HEK293 (cell line): ENCODE data around the gene CC2D2A.

Experiments used
- CTCF ChIA-PET: fragments of 350-600 bp; formaldehyde crosslinking; extraction: SDS; loops from one replicate; lab custom pipeline; 2021; ENCODE audit warnings: antibody characterized with exemption; lab: Yijun Ruan, JAX
- POLR2A ChIA-PET: fragments of 300-600 bp; formaldehyde crosslinking; extraction: SDS; loops from one replicate; lab custom pipeline; 2020; ENCODE audit warnings: antibody characterized with exemption, inconsistent platforms; lab: Yijun Ruan, JAX
- H3K27ac ChIP-seq: fragments of 200-500 bp; sonication (Bioruptor generic); 2 replicates; pipeline ENCODE4 v1.5.1; 2014; ENCODE audit warnings: low read depth, low read length, control low read depth, inconsistent platforms; ENCODE audit errors: extremely low read depth
- H3K36me3 ChIP-seq, 2 experiments: fragments of 200-500 bp in 1 of 2; sonication (Bioruptor generic) in 1 of 2; 1 replicate in 1 of 2; 2 replicates in 1 of 2; pipeline ENCODE4 v1.5.1; 2014 to 2017; ENCODE audit warnings: inconsistent platforms in 2 of 2, low read length in 2 of 2; ENCODE audit not compliant: control insufficient read depth in 2 of 2, insufficient read depth in 1 of 2
- H3K4me1 ChIP-seq: fragments of 200-500 bp; sonication (Bioruptor generic); 2 replicates; pipeline ENCODE4 v1.5.1; 2014; ENCODE audit warnings: mild to moderate bottlenecking, low read length, inconsistent platforms; ENCODE audit not compliant: control insufficient read depth, insufficient read depth
- H3K4me3 ChIP-seq: 2 replicates; pipeline ENCODE4 v1.5.1; 2011; ENCODE audit warnings: low read depth, mild to moderate bottlenecking, control low read depth, low read length, moderate library complexity
- H3K9me3 ChIP-seq: fragments of 200-500 bp; sonication (Bioruptor generic); 2 replicates; pipeline ENCODE4 v1.5.1; 2014; ENCODE audit warnings: low read depth, low read length, inconsistent platforms; ENCODE audit not compliant: control insufficient read depth, insufficient read depth
- ELK4 ChIP-seq: IDR thresholded peaks from 2 replicates; pipeline ENCODE4 v1.6.1; 2011; ENCODE audit warnings: mild to moderate bottlenecking, low read depth, low read length, borderline replicate concordance
- KLF1 ChIP-seq: fragments of 450-650 bp; formaldehyde crosslinking; IDR thresholded peaks from 2 replicates; pipeline ENCODE4 v1.5.1; 2016; ENCODE audit warnings: missing biosample characterization, missing genetic modification characterization
- MYNN ChIP-seq: fragments of 450-650 bp; formaldehyde crosslinking; IDR thresholded peaks from 2 replicates; pipeline ENCODE4 v1.5.1; 2016; ENCODE audit warnings: missing biosample characterization, missing genetic modification characterization, borderline replicate concordance
- RBAK ChIP-seq: fragments of 450-650 bp; formaldehyde crosslinking; IDR thresholded peaks from 2 replicates; pipeline ENCODE4 v1.5.1; 2016; ENCODE audit warnings: missing biosample characterization, missing genetic modification characterization
- YY1 ChIP-seq: fragments of 450-650 bp; formaldehyde crosslinking; IDR thresholded peaks from 2 replicates; pipeline ENCODE4 v1.5.1; 2018; ENCODE audit warnings: missing biosample characterization, missing genetic modification characterization
- YY2 ChIP-seq: fragments of 450-650 bp; formaldehyde crosslinking; IDR thresholded peaks from 2 replicates; pipeline ENCODE4 v1.5.1; 2016; ENCODE audit warnings: missing biosample characterization, missing genetic modification characterization
- ZBTB26 ChIP-seq: fragments of 450-650 bp; formaldehyde crosslinking; optimal IDR thresholded peaks from 2 replicates; pipeline ENCODE3; 2016; ENCODE audit warnings: missing biosample characterization, mild to moderate bottlenecking, missing genetic modification characterization
- ZBTB48 ChIP-seq: fragments of 450-650 bp; formaldehyde crosslinking; IDR thresholded peaks from 2 replicates; pipeline ENCODE4 v1.5.1; 2016; ENCODE audit warnings: missing biosample characterization, missing genetic modification characterization
- ZBTB7A ChIP-seq: fragments of 450-650 bp; formaldehyde crosslinking; IDR thresholded peaks from 2 replicates; pipeline ENCODE4 v1.5.1; 2016; ENCODE audit warnings: low read depth, missing biosample characterization, missing genetic modification characterization
- ZFP41 ChIP-seq: fragments of 450-650 bp; formaldehyde crosslinking; IDR thresholded peaks from 2 replicates; pipeline ENCODE4 v1.5.1; 2016; ENCODE audit warnings: missing biosample characterization, missing genetic modification characterization, borderline replicate concordance
- ZIC2 ChIP-seq: fragments of 450-650 bp; formaldehyde crosslinking; IDR thresholded peaks from 2 replicates; pipeline ENCODE4 v1.5.1; 2016; ENCODE audit warnings: missing biosample characterization, missing genetic modification characterization
- ZNF146 ChIP-seq: fragments of 450-650 bp; formaldehyde crosslinking; IDR thresholded peaks from 2 replicates; pipeline ENCODE4 v1.5.1; 2016; ENCODE audit warnings: missing biosample characterization, missing genetic modification characterization
- ZNF155 ChIP-seq: fragments of 450-650 bp; formaldehyde crosslinking; IDR thresholded peaks from 2 replicates; pipeline ENCODE4 v1.5.1; 2016; ENCODE audit warnings: missing biosample characterization, missing genetic modification characterization
- ZNF19 ChIP-seq: fragments of 450-650 bp; formaldehyde crosslinking; IDR thresholded peaks from 2 replicates; pipeline ENCODE4; 2016; ENCODE audit warnings: missing biosample characterization, missing genetic modification characterization, low read depth
- ZNF248 ChIP-seq: fragments of 450-650 bp; formaldehyde crosslinking; IDR thresholded peaks from 2 replicates; pipeline ENCODE4 v1.5.1; 2017; ENCODE audit warnings: missing biosample characterization, missing genetic modification characterization
- ZNF302 ChIP-seq: fragments of 450-650 bp; formaldehyde crosslinking; IDR thresholded peaks from 2 replicates; pipeline ENCODE4 v1.5.1; 2016; ENCODE audit warnings: missing biosample characterization, missing genetic modification characterization, low read depth
- ZNF354C ChIP-seq: fragments of 450-650 bp; formaldehyde crosslinking; IDR thresholded peaks from 2 replicates; pipeline ENCODE4 v1.5.1; 2016; ENCODE audit warnings: missing biosample characterization, missing genetic modification characterization, low read depth, borderline replicate concordance
- ZNF423 ChIP-seq: fragments of 450-650 bp; formaldehyde crosslinking; IDR thresholded peaks from 2 replicates; pipeline ENCODE4 v1.5.1; 2016; ENCODE audit warnings: missing biosample characterization, missing genetic modification characterization
- ZNF48 ChIP-seq: fragments of 450-650 bp; formaldehyde crosslinking; IDR thresholded peaks from 2 replicates; pipeline ENCODE4 v1.5.1; 2016; ENCODE audit warnings: missing biosample characterization, missing genetic modification characterization
- ZNF488 ChIP-seq: fragments of 450-650 bp; formaldehyde crosslinking; IDR thresholded peaks from 2 replicates; pipeline ENCODE4 v1.5.1; 2016; ENCODE audit warnings: missing biosample characterization, missing genetic modification characterization
- ZNF501 ChIP-seq: fragments of 450-650 bp; formaldehyde crosslinking; IDR thresholded peaks from 2 replicates; pipeline ENCODE4 v1.5.1; 2016; ENCODE audit warnings: missing biosample characterization, missing genetic modification characterization
- ZNF529 ChIP-seq: fragments of 450-650 bp; formaldehyde crosslinking; IDR thresholded peaks from 2 replicates; pipeline ENCODE4 v1.5.1; 2017; ENCODE audit warnings: missing genetic modification characterization, missing biosample characterization; ENCODE audit not compliant: insufficient replicate concordance
- ZNF624 ChIP-seq: fragments of 450-650 bp; formaldehyde crosslinking; IDR thresholded peaks from 2 replicates; pipeline ENCODE4 v1.5.1; 2017; ENCODE audit warnings: missing biosample characterization, missing genetic modification characterization
- ZNF626 ChIP-seq: fragments of 450-650 bp; sonication (Bioruptor Pico); formaldehyde crosslinking; IDR thresholded peaks from 2 replicates; pipeline ENCODE4 v1.5.1; 2018; ENCODE audit warnings: missing biosample characterization, missing genetic modification characterization, inconsistent platforms
- ZNF677 ChIP-seq: fragments of 450-650 bp; IDR thresholded peaks from 2 replicates; pipeline ENCODE4 v1.5.0; 2018; ENCODE audit warnings: missing biosample characterization, mild to moderate bottlenecking, missing genetic modification characterization, moderate library complexity
- ZNF707 ChIP-seq: fragments of 450-650 bp; formaldehyde crosslinking; IDR thresholded peaks from 2 replicates; pipeline ENCODE4 v1.5.1; 2016; ENCODE audit warnings: missing biosample characterization, missing genetic modification characterization
- ZNF792 ChIP-seq: fragments of 450-650 bp; formaldehyde crosslinking; IDR thresholded peaks from 2 replicates; pipeline ENCODE4 v1.5.1; 2016; ENCODE audit warnings: missing biosample characterization, missing genetic modification characterization

CC2D2A gene

DNA sequence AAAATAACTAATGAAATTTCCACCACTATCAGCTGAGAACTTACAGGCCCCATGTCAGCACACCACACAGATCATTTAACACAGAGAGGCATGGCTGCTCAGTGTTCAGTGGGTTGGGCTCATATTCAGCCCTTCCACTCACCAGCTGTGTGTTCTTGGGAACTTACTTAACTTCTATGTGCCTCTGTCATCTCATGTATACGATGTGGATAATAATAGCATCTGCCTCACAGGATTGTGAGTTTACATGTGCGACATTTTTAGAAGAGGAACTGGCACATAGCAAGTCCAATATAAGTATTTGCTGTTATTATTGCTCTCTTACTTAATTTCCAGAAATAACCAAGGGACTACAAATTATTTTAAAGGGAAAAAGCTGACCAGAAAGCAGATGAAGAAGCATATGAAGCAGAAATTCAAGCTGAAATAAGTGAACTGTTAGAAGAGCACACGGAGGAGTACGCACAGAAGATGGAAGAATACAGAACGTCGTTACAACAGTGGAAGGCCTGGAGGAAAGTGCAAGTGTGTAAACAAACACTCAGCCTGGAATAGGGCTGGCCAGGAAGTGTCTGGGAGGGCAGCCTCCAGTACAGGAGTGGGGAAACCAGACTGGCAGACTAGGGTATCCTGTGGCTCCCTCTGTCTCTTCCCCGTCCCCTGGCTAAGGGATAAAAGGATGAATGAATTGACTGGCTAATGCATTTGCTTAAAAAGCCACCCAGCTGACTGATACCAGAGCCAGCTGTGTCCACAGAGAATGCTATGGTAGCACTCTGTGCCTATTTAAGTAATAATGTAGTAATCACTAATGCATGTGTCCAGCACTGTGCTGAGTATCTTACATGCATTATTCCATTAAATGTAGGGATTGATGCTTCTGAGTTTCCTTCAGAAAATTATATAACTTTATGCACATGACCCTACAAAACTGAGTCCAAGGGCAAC, 67.1 kb downstream of the CC2D2A start:
- CTCF ChIA-PET = no interaction called here
- H3K36me3 ChIP-seq = peaks cover 0 to 7% of the 10 kb centered on the region in 2 experiments; a peak in 1 of 3 replicates
- TF ChIP-seq YY2 (tag by site-specific recombination) (no peak), ZNF48 (tag by site-specific recombination) (no peak), ZFP41 (tag by site-specific recombination) (no peak), ZNF146 (tag by site-specific recombination) (no peak), MYNN (tag by site-specific recombination) (no peak), ZNF624 (tag by site-specific recombination) (no peak), ZBTB26 (tag by site-specific recombination) (no peak), ZBTB7A (no peak), YY1 (tag by site-specific recombination) (no peak)
- POLR2A ChIA-PET = no interaction called here
- no peak overlapping the region for H3K27ac ChIP-seq
- no peak overlapping the region for H3K4me3 ChIP-seq
- no peaks in the 10 kb centered on the region for H3K9me3 ChIP-seq
- no peaks in the 10 kb centered on the region for H3K4me1 ChIP-seq

DNA sequence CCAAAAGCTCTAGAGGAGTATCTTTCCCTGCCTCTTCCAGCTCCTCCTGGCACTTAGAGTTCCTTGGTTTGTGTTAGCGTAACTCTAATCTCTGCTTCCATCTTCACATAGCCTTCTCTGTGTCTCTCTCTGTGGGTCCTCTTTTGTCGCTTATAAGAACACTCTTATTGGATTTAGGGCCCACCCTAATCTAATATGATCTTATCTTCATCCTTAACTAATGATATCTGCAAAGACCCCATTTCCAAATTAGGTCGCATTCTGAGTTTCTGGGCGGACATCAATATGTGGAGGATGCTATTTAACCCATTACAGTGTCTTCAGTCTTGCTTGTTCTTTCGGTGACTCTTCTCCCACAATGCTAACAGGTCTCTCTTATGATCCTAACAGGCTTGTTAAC, 72.3 kb downstream of the CC2D2A start:
- H3K27ac ChIP-seq = no peak overlapping the region
- H3K4me3 ChIP-seq = no peak overlapping the region
- peaks cover 0 to 7% of the 10 kb centered on the region in 2 experiments; a peak in 1 of 3 replicates for H3K36me3 ChIP-seq
- ChIA-PET CTCF (no interaction called here), POLR2A (no interaction called here)
- no peaks in the 10 kb centered on the region for H3K4me1 ChIP-seq
- TF ChIP-seq ZBTB7A (no peak), ZBTB48 (tag by site-specific recombination) (no peak), ZIC2 (no peak), ZNF423 (tag by site-specific recombination) (no peak), KLF1 (tag by site-specific recombination) (no peak), ZNF501 (tag by site-specific recombination) (no peak), ZNF792 (no peak), ZNF354C (tag by site-specific recombination) (no peak), ZNF626 (tag by site-specific recombination) (no peak), ZNF707 (tag by site-specific recombination) (no peak), ZNF529 (no peak), ZNF155 (no peak), ZNF488 (tag by site-specific recombination) (no peak), RBAK (tag by site-specific recombination) (no peak), ZNF302 (tag by site-specific recombination) (no peak), ZNF19 (tag by site-specific recombination) (no peak), ZNF624 (tag by site-specific recombination) (no peak), ZNF677 (tag by site-specific recombination) (no peak), ELK4 (no peak), ZNF248 (tag by site-specific recombination) (no peak)
- no peaks in the 10 kb centered on the region for H3K9me3 ChIP-seq
